Thyroid gland (tissue), 4 donors: ENCODE data around the gene EYS.

Source experiments
- POLR2A ChIP-seq, 2 donors: fragments of 450-650 bp; IDR thresholded peaks; one replicate each; pipeline ENCODE4 v1.6.1; 2017; ENCODE audit warnings: antibody characterized with exemption in 2 of 2, mild to moderate bottlenecking in 2 of 2, moderate library complexity in 1 of 2
- TF ChIP-seq, protein P1 (sequence below), 6 experiments: fragments of 200-600 bp in 3 of 6; fragments of 450-650 bp in 3 of 6; sonication (generic) in 3 of 6; IDR thresholded peaks; one replicate each; pipeline ENCODE4 v1.5.1; 2016 to 2019; ENCODE audit warnings: antibody characterized with exemption in 6 of 6, mild to moderate bottlenecking in 2 of 6, inconsistent platforms in 1 of 6, moderate library complexity in 1 of 6

DNA sequence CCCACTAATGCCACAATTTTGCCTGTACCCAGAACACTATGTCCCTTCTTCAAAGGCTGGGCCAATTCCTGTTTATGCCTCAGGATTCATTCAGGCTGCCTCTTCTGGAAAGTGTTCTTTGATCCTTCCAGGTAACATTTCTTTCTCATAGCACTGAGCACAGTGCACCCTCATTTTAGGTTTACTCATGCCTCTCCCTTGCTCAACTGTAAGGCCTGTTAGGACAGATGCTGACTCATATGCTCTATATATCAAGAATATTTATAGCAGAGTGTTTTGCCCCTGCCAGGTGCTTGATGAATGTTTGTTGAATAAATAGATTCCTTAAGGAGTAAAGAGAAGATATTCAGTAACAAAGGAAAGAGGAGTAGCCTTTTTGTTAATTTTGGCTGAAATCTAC, 1807.5 kb downstream of the EYS start:
- TF ChIP-seq POLR2A (IDR thresholded peaks at IDR 0.05), result no peak
- TF ChIP-seq, protein P1, sequence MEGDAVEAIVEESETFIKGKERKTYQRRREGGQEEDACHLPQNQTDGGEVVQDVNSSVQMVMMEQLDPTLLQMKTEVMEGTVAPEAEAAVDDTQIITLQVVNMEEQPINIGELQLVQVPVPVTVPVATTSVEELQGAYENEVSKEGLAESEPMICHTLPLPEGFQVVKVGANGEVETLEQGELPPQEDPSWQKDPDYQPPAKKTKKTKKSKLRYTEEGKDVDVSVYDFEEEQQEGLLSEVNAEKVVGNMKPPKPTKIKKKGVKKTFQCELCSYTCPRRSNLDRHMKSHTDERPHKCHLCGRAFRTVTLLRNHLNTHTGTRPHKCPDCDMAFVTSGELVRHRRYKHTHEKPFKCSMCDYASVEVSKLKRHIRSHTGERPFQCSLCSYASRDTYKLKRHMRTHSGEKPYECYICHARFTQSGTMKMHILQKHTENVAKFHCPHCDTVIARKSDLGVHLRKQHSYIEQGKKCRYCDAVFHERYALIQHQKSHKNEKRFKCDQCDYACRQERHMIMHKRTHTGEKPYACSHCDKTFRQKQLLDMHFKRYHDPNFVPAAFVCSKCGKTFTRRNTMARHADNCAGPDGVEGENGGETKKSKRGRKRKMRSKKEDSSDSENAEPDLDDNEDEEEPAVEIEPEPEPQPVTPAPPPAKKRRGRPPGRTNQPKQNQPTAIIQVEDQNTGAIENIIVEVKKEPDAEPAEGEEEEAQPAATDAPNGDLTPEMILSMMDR (IDR thresholded peaks at IDR 0.05), result no peak
